Sigmoid colon (tissue), 7 donors: ENCODE results near the gene CLCN5. TPM values are rescaled to one million over a fixed set of nuclear protein-coding genes. Genes with fewer than 3 reads are reported as not detected.
"Not testable (repeated sequence)": the region's sequence is repeated elsewhere in the genome, so short reads cannot be mapped to it uniquely, and the experiment has no call there.

Experiments used
- DNase-seq: peaks from one replicate; pipeline ENCODE4 v3.0.0-alpha.2; 2019
- H3K27ac ChIP-seq, 4 donors: fragments of 200-600 bp; sonication (generic); one replicate each; pipeline ENCODE4 v1.5.1; 2016 to 2019; ENCODE audit warnings: mild to moderate bottlenecking in 1 of 4
- H3K27me3 ChIP-seq, 3 donors: fragments of 200-600 bp; sonication (generic); one replicate each; pipeline ENCODE4 v1.5.1; 2019; ENCODE audit warnings: mild to moderate bottlenecking in 1 of 3
- H3K36me3 ChIP-seq, 4 donors: fragments of 200-600 bp; sonication (generic); one replicate each; pipeline ENCODE4 v1.5.1; 2016 to 2019
- H3K4me1 ChIP-seq, 4 donors: fragments of 200-600 bp; sonication (generic); one replicate each; pipeline ENCODE4 v1.5.1; 2017 to 2019
- H3K4me3 ChIP-seq, 4 donors: fragments of 200-600 bp; sonication (generic); one replicate each; pipeline ENCODE4 v1.5.1; 2017 to 2019; ENCODE audit warnings: mild to moderate bottlenecking in 2 of 4, moderate library complexity in 1 of 4
- H3K9me3 ChIP-seq, 4 donors: fragments of 200-600 bp in 3 of 4; sonication (generic) in 3 of 4; one replicate each; pipeline versions ENCODE4 v1.5.1 to v1.6.1; 2013 to 2019
- EP300 ChIP-seq, 4 donors: sonication (generic); formaldehyde crosslinking; IDR thresholded peaks; one replicate each; pipeline ENCODE4 v1.6.1; 2017; ENCODE audit warnings: antibody characterized with exemption in 4 of 4
- POLR2A ChIP-seq, 2 donors: fragments of 450-650 bp; IDR thresholded peaks; one replicate each; pipeline ENCODE4 v1.6.1; 2016; ENCODE audit warnings: antibody characterized with exemption in 2 of 2, mild to moderate bottlenecking in 2 of 2, moderate library complexity in 2 of 2
- POLR2AphosphoS5 ChIP-seq, 4 donors: sonication (generic); formaldehyde crosslinking; IDR thresholded peaks; one replicate each; pipeline ENCODE4 v1.6.1; 2017; ENCODE audit warnings: antibody characterized with exemption in 4 of 4
- WGBS, 2 donors: extraction: QIAGEN DNeasy Blood & Tissue Kit; methylation state at CpG; one replicate each; pipeline ENCODE4 v1.1.7; 2013; 5-methylcytosine and 5-hydroxymethylcytosine counted together
- intact Hi-C: fragments of 100-400 bp; cut with DNase I; formaldehyde crosslinking; loops from one replicate; pipeline ENCODE4 v1.15.1; 2023
- polyA plus RNA-seq, 3 donors: library from polyadenylated mRNA; stranded (reverse); fragments of 200-250 nt; gene quantifications; one replicate each; pipeline ENCODE4 v1.2.3, GENCODE V29; 2013
- total RNA-seq, 4 donors: library from RNA; depleted of rRNA; stranded (reverse); fragments of >200 nt; gene quantifications; one replicate each; pipeline ENCODE4 v1.1.0, GENCODE V29; 2016
- TF ChIP-seq, protein P1 (sequence below), 4 experiments: fragments of 450-650 bp in 3 of 4; fragments of 200-600 bp in 1 of 4; IDR thresholded peaks; one replicate each; pipeline ENCODE4 v1.5.1; 2016 to 2019; ENCODE audit warnings: antibody characterized with exemption in 4 of 4, mild to moderate bottlenecking in 3 of 4, moderate library complexity in 2 of 4
- donor health status: healthy with polysubstance abuse.
- donor health status: Bipolar disorder and iron deficiency.
- donor health status: healthy.

The CLCN5 gene
- total and polyA plus RNA-seq, 7 donors, result under 0.01 to 3.0 (median 1.8) TPM

DNA sequence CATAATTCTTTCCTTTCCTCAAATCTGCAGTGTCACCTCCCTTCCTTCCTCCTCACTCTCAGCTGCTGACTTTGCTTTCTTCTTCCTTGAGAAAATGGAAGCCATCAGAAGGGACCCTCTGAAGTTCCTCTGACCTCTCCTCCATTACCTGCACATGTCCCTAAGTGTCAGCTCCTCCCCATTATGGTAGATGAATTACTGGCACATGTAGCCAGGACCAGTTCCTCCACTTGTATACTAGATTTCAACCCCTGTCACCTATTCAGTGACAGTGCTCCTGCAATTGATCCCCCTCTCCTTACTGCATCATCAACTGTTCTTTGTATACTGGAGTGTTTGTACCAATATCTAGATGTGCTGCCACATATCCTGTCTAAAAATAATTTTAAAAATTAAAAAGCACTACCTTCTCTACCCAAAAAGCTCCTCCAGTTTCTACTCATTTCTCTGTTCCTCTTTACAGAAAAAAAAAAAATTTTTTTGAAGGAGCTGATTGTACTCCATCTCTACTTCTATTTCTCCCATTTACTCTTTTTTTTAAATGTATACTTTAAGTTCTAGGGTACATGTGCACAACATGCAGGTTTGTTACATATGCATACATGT lies 78.6 kb downstream of the CLCN5 start:
- Histone ChIP-seq H3K4me3 (no peak overlapping the region), H3K27me3 (no peaks in the 10 kb centered on the region), H3K4me1 (no peaks in the 10 kb centered on the region), H3K9me3 (no peaks in the 10 kb centered on the region), H3K36me3 (no peaks in the 10 kb centered on the region), H3K27ac (no peak overlapping the region)
- TF ChIP-seq POLR2A (IDR thresholded peaks at IDR 0.05) (no peak), POLR2AphosphoS5 (IDR thresholded peaks at IDR 0.05) (no peak)
- TF ChIP-seq, protein P1, sequence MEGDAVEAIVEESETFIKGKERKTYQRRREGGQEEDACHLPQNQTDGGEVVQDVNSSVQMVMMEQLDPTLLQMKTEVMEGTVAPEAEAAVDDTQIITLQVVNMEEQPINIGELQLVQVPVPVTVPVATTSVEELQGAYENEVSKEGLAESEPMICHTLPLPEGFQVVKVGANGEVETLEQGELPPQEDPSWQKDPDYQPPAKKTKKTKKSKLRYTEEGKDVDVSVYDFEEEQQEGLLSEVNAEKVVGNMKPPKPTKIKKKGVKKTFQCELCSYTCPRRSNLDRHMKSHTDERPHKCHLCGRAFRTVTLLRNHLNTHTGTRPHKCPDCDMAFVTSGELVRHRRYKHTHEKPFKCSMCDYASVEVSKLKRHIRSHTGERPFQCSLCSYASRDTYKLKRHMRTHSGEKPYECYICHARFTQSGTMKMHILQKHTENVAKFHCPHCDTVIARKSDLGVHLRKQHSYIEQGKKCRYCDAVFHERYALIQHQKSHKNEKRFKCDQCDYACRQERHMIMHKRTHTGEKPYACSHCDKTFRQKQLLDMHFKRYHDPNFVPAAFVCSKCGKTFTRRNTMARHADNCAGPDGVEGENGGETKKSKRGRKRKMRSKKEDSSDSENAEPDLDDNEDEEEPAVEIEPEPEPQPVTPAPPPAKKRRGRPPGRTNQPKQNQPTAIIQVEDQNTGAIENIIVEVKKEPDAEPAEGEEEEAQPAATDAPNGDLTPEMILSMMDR (IDR thresholded peaks at IDR 0.05), result no peak
- intact Hi-C loops, result no loop called here
- DNase-seq, result no peak

DNA sequence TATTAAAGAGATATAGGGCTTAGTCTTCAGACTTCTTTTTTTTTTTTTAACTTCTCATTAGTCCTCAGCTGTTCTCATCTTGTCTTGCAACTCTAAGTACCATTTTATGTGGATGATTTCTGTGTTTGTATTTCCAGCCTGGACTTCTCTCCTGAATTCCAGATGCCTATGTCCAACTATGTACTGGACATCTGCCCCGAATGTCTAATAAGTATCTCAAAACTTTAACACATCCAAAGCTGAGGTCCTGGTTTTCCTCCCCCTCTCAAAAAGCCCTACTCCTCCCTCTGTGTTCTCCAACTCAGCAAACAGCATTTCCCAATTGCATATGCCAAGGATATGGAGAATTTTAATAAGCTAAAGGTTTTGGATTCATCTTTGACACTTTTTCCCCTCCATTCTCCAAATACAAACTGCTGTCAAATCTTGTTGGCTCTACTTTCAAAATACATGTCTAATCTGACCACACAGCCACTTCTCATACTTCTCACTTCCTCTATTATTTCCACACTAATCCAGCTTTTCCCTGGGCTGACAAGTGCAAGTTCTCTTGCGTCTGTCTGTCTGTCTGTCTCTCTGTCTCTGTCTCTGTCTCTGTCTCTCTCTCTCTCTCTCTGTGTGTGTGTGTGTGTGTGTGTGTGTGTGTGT lies 79.8 kb downstream of the CLCN5 start:
- no peaks in the 10 kb centered on the region for H3K36me3 ChIP-seq
- 64 to 78% methylated on average over 2 of the region's 2 CpGs for WGBS, 2 donors
- no peaks in the 10 kb centered on the region for H3K4me1 ChIP-seq
- H3K27ac ChIP-seq, result no peak overlapping the region
- TF ChIP-seq POLR2A (IDR thresholded peaks at IDR 0.05), result no peak
- TF ChIP-seq, protein P1 (IDR thresholded peaks at IDR 0.05), result no peak
- TF ChIP-seq POLR2AphosphoS5 (IDR thresholded peaks at IDR 0.05), result no peak
- no peak for TF ChIP-seq EP300 (IDR thresholded peaks at IDR 0.05)
- no peaks in the 10 kb centered on the region for H3K9me3 ChIP-seq
- H3K4me3 ChIP-seq, result no peak overlapping the region
- intact Hi-C loops, result no loop called here
- H3K27me3 ChIP-seq, result no peaks in the 10 kb centered on the region
- DNase-seq, result no peak

DNA sequence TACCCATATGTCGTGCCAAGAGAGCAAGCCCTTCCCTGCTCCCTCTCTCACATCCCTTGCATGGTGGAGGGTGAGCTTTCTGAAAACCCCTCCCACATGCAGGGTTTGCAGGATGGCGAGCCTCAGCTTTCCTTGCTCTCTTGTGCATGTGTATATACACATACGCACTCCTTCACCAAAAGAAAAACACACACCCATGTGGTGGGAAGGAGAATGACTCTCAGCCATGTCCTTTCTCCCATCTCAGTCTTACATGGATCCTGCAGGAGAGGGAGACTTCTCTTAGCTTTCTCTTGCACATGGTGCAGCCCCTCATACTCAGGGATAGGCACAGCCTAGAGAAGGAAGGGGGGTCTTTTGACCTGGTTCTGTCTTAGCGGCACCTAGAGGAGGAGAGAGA lies 81.1 kb downstream of the CLCN5 start:
- no peak for DNase-seq
- no peaks in the 10 kb centered on the region for H3K36me3 ChIP-seq
- H3K4me1 ChIP-seq, result no peaks in the 10 kb centered on the region
- WGBS, 2 donors, result 92 to 96% methylated on average over 4 of the region's 4 CpGs
- H3K4me3 ChIP-seq, result no peak overlapping the region
- H3K27ac ChIP-seq, result no peak overlapping the region
- intact Hi-C loops, result no loop called here
- TF ChIP-seq, protein P1 (IDR thresholded peaks at IDR 0.05), result no peak
- TF ChIP-seq EP300 (IDR thresholded peaks at IDR 0.05) (no peak), POLR2A (IDR thresholded peaks at IDR 0.05) (no peak), POLR2AphosphoS5 (IDR thresholded peaks at IDR 0.05) (no peak)
- no peaks in the 10 kb centered on the region for H3K9me3 ChIP-seq
- no peaks in the 10 kb centered on the region for H3K27me3 ChIP-seq

DNA sequence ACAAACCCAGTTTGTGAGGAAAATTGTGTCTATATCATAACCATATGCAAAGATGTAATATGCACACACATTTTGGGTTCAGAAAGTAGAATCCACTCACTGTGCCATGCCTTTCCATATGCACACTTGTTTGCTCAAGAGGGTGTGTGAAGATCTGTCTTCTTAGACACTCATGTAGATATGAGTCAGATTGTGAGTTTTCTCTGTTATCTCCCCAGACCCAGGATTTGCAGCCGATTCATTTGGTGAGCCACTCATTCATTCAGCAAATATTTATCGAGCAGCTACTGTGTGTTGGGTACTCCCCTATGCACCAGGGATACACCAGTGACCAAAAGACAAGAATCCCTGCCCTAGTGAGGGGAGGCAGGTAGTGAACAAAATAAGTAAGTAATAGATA lies 81.5 kb downstream of the CLCN5 start:
- no peaks in the 10 kb centered on the region for H3K27me3 ChIP-seq
- no peaks in the 10 kb centered on the region for H3K36me3 ChIP-seq
- TF ChIP-seq POLR2A (IDR thresholded peaks at IDR 0.05) (no peak), POLR2AphosphoS5 (IDR thresholded peaks at IDR 0.05) (no peak), EP300 (IDR thresholded peaks at IDR 0.05) (no peak)
- TF ChIP-seq, protein P1 (IDR thresholded peaks at IDR 0.05), result no peak
- no peaks in the 10 kb centered on the region for H3K4me1 ChIP-seq
- WGBS, 2 donors, result 78 to 80% methylated on average over 2 of the region's 2 CpGs
- H3K27ac ChIP-seq, result no peak overlapping the region
- no peaks in the 10 kb centered on the region for H3K9me3 ChIP-seq
- DNase-seq, result no peak
- no peak overlapping the region for H3K4me3 ChIP-seq
- intact Hi-C loops, result no loop called here

DNA sequence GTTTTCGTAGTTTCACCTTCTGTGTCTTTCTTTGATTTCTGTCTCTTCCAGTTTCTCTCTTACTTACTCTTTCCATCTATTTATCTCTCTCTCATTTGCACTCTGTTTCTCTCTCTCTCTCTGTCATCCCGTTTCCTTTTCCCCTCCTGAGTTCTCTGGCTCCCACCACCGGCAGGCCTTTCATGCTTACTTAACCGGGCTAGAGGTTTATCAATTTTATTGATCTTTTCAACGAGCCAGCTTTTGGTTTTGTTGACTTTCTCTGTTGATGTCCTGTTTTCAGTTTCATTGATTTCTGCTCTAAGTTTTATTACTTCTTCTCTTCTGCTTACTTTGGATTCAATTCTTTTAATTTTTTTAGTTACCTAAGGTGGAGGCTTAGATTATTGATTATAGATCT lies 103.2 kb downstream of the CLCN5 start:
- H3K27me3 ChIP-seq, H3K9me3 ChIP-seq, H3K4me3 ChIP-seq, H3K27ac ChIP-seq, intact Hi-C loops, H3K4me1 ChIP-seq, DNase-seq, H3K36me3 ChIP-seq: not testable (repeated sequence)
- WGBS, 2 donors, result 36 to 58% methylated on average over 5 of the region's 5 CpGs
